ENCODE measurements around the gene OR3A2. TPM values are rescaled to one million over a fixed set of nuclear protein-coding genes. Genes with fewer than 3 reads are reported as not detected.
"Not testable (repeated sequence)": the region's sequence is repeated elsewhere in the genome, so short reads cannot be mapped to it uniquely, and the experiment has no call there.

Gene OR3A2
- not detected in 2 replicates for total RNA-seq (2014; rRNA removed; shearing (Covaris generic); ENCODE audit: low replicate concordance)

GRCh38 chr17:3385869-3386816 is at the start of gene OR3A2:
Gene OR3A2, minus strand, starts transcription at chr17:3386308.
- no peak for DNase-seq
- no peak within 1 kb of the TSS for H3K4me2 ChIP-seq (ENCODE audit: low read depth, low read length, poor library complexity, severe bottlenecking)

DNA sequence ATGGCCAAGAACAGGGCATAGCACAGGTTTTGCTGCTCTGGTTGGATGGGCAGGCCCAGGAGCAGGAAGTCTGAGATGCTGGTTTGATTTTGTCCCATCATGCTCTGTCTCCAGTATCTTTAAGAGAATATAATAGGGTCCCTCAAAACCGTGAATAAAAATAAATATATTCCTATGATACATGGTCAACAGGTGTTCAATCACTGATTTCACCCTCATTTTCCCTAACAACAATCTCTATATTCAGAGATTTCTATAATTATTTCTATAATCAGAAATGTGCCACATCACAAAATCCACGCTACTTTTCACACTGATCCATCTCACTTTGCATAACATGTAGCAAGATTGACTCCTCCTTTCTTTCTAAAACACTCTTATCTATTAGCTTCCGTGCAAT is 47.6 kb upstream of the OR3A2 start, which contains the start of gene OR1E2:
TSS of gene OR1E2 (minus strand) at position 101 of the 400 bp plus-strand sequence. CDS start at position 101, 0 bp downstream.
- Histone ChIP-seq H3K79me2 (ENCODE audit: low read length) (no peaks in the 10 kb centered on the region), H3K27ac (ENCODE audit: low read length) (no peak within 1 kb of the TSS), H3K36me3 (ENCODE audit: insufficient read depth, low read length) (no peaks in the 10 kb centered on the region), H3K9me2 (replicated peaks; ENCODE audit: insufficient read depth, low read length) (no peaks in the 10 kb centered on the region), H4K20me1 (ENCODE audit: insufficient read depth, low read depth, low read length) (no peaks in the 10 kb centered on the region), H3K27me3 (ENCODE audit: low read length) (no peaks in the 10 kb centered on the region), H3K9me3 (ENCODE audit: low read length) (no peaks in the 10 kb centered on the region), H3K4me2 (ENCODE audit: low read depth, low read length, poor library complexity, severe bottlenecking) (no peak within 1 kb of the TSS), H3K4me3 (ENCODE audit: low read length) (no peak within 1 kb of the TSS), H3K4me1 (ENCODE audit: low read length) (no peaks in the 10 kb centered on the region), H2AFZ (ENCODE audit: low read length) (no peak within 1 kb of the TSS), H3K9ac (ENCODE audit: low read length) (no peak within 1 kb of the TSS)
- no peak for DNase-seq

More at GRCh38 chr17:3385869-3386816, at the start of gene OR3A2:
- Histone ChIP-seq H3K79me2 (ENCODE audit: low read length) (no peaks in the 10 kb centered on the region), H2AFZ (ENCODE audit: low read length) (no peak within 1 kb of the TSS), H3K9me2 (replicated peaks; ENCODE audit: insufficient read depth, low read length) (no peaks in the 10 kb centered on the region), H3K27ac (ENCODE audit: low read length) (no peak within 1 kb of the TSS), H3K9ac (ENCODE audit: low read length) (no peak within 1 kb of the TSS), H3K36me3 (ENCODE audit: insufficient read depth, low read length) (no peaks in the 10 kb centered on the region), H3K4me3 (ENCODE audit: low read length) (no peak within 1 kb of the TSS), H3K9me3 (ENCODE audit: low read length) (no peaks in the 10 kb centered on the region), H3K27me3 (ENCODE audit: low read length) (no peaks in the 10 kb centered on the region), H3K4me1 (ENCODE audit: low read length) (no peaks in the 10 kb centered on the region), H4K20me1 (ENCODE audit: insufficient read depth, low read depth, low read length) (no peaks in the 10 kb centered on the region)

GRCh38 chr17:3433215-3433614 is 47.1 kb upstream of the OR3A2 start:
- DNase-seq, result peak; percentile 55

DNA sequence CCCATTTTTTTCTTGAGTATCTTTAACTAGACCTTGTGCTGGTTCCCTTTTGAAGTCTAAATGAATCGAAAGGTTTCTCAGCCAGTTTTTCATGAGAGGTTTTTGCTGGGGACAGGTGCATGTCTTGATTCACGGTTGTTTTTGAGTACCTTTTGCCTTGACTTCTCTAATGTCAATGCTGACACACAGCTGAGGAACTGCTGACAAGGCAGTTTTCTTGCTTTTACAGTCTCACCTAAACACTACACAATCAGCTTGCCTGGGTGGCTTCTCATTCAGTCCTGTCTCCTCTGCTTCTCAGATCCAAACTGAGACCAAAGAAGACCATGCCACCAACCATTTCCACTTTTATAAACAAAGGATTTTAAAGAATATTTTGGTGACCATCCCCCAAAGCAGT is 32.1 kb upstream of the OR3A2 start:
- Histone ChIP-seq H3K9ac (ENCODE audit: low read length) (no peak overlapping the region), H4K20me1 (ENCODE audit: insufficient read depth, low read depth, low read length) (no peaks in the 10 kb centered on the region), H3K36me3 (ENCODE audit: insufficient read depth, low read length) (no peaks in the 10 kb centered on the region), H3K27ac (ENCODE audit: low read length) (no peak overlapping the region), H3K9me2 (replicated peaks; ENCODE audit: insufficient read depth, low read length) (no peaks in the 10 kb centered on the region), H3K9me3 (ENCODE audit: low read length) (no peaks in the 10 kb centered on the region), H3K79me2 (ENCODE audit: low read length) (no peaks in the 10 kb centered on the region), H3K4me1 (ENCODE audit: low read length) (no peaks in the 10 kb centered on the region), H3K4me2 (ENCODE audit: low read depth, low read length, poor library complexity, severe bottlenecking) (no peak overlapping the region), H2AFZ (ENCODE audit: low read length) (no peak overlapping the region), H3K4me3 (ENCODE audit: low read length) (no peak overlapping the region), H3K27me3 (ENCODE audit: low read length) (no peaks in the 10 kb centered on the region)
- DNase-seq, result no peak

More at GRCh38 chr17:3433215-3433614, 47.1 kb upstream of the OR3A2 start:
- H3K36me3 ChIP-seq (ENCODE audit: insufficient read depth, low read length); H3K9me2 ChIP-seq (replicated peaks; ENCODE audit: insufficient read depth, low read length); H3K27ac ChIP-seq (ENCODE audit: low read length); H3K9ac ChIP-seq (ENCODE audit: low read length); H3K4me2 ChIP-seq (ENCODE audit: low read depth, low read length, poor library complexity, severe bottlenecking); H3K79me2 ChIP-seq (ENCODE audit: low read length); H2AFZ ChIP-seq (ENCODE audit: low read length); H3K27me3 ChIP-seq (ENCODE audit: low read length); H3K9me3 ChIP-seq (ENCODE audit: low read length); H3K4me1 ChIP-seq (ENCODE audit: low read length); H3K4me3 ChIP-seq (ENCODE audit: low read length); H4K20me1 ChIP-seq (ENCODE audit: insufficient read depth, low read depth, low read length): not testable (repeated sequence)

DNA sequence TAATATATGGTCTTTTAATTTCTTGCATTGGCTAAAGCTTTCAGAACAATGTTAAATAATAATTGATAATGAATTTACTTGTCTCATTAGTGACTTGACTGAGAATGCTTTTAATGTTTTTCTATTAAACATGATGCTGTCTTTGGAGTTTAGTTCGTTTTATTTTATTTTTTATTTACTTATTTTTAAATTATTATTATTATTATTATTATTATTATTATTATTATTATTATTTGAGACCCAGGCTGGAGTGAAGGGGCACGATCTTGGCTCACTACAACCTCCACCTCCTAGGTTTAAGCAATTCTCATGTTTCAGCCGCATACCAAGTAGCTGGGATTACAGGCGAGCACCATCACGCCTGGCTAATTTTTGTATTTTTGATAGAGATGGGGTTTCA is 29.5 kb upstream of the OR3A2 start:
- Histone ChIP-seq H4K20me1 (ENCODE audit: insufficient read depth, low read depth, low read length) (no peaks in the 10 kb centered on the region), H3K9ac (ENCODE audit: low read length) (no peak overlapping the region), H3K4me3 (ENCODE audit: low read length) (no peak overlapping the region), H3K27me3 (ENCODE audit: low read length) (no peaks in the 10 kb centered on the region), H2AFZ (ENCODE audit: low read length) (no peak overlapping the region), H3K79me2 (ENCODE audit: low read length) (no peaks in the 10 kb centered on the region), H3K9me2 (replicated peaks; ENCODE audit: insufficient read depth, low read length) (no peaks in the 10 kb centered on the region), H3K4me2 (ENCODE audit: low read depth, low read length, poor library complexity, severe bottlenecking) (no peak overlapping the region), H3K27ac (ENCODE audit: low read length) (no peak overlapping the region), H3K9me3 (ENCODE audit: low read length) (no peaks in the 10 kb centered on the region), H3K4me1 (ENCODE audit: low read length) (no peaks in the 10 kb centered on the region), H3K36me3 (ENCODE audit: insufficient read depth, low read length) (no peaks in the 10 kb centered on the region)
- DNase-seq, result no peak

DNA sequence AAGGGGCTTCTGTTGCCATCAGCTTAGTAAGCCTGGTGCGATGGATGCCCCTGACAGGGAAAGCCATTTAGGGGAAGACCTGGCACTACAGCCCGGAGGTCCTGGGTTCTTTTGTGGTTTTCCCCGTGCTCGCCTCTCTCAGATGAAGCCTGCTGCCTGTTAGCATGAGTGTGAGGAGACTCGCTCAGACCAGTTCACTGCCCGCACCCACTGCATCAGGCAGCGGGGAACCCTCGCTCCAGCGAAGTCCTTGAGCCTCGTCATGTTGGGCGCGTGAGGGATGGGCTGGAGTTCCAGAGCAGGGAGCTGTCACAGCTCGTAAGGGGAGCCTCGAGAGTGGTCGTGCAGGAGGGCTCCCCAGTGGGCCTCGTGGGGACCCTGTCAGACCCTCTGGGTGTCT is 26.1 kb upstream of the OR3A2 start:
- not testable (repeated sequence) for H2AFZ ChIP-seq (ENCODE audit: low read length); H3K4me2 ChIP-seq (ENCODE audit: low read depth, low read length, poor library complexity, severe bottlenecking); H3K79me2 ChIP-seq (ENCODE audit: low read length)

GRCh38 chr17:3411070-3411469 is 25.0 kb upstream of the OR3A2 start, which contains the start of gene OR3A3:
Gene OR3A3, plus strand, starts transcription at chr17:3411370.
- Histone ChIP-seq H3K4me1 (ENCODE audit: low read length) (no peaks in the 10 kb centered on the region), H4K20me1 (ENCODE audit: insufficient read depth, low read depth, low read length) (no peaks in the 10 kb centered on the region), H3K9me2 (replicated peaks; ENCODE audit: insufficient read depth, low read length) (no peaks in the 10 kb centered on the region), H3K27me3 (ENCODE audit: low read length) (no peaks in the 10 kb centered on the region), H3K36me3 (ENCODE audit: insufficient read depth, low read length) (no peaks in the 10 kb centered on the region), H2AFZ (ENCODE audit: low read length) (no peak within 1 kb of the TSS), H3K9me3 (ENCODE audit: low read length) (no peaks in the 10 kb centered on the region), H3K4me2 (ENCODE audit: low read depth, low read length, poor library complexity, severe bottlenecking) (no peak within 1 kb of the TSS), H3K79me2 (ENCODE audit: low read length) (no peaks in the 10 kb centered on the region), H3K4me3 (ENCODE audit: low read length) (no peak within 1 kb of the TSS), H3K9ac (ENCODE audit: low read length) (no peak within 1 kb of the TSS), H3K27ac (ENCODE audit: low read length) (no peak within 1 kb of the TSS)
- DNase-seq, result no peak

More for the DNA sequence above, 26.1 kb upstream of the OR3A2 start:
- not testable (repeated sequence) for H4K20me1 ChIP-seq (ENCODE audit: insufficient read depth, low read depth, low read length); H3K4me3 ChIP-seq (ENCODE audit: low read length); H3K36me3 ChIP-seq (ENCODE audit: insufficient read depth, low read length); H3K4me1 ChIP-seq (ENCODE audit: low read length); H3K27ac ChIP-seq (ENCODE audit: low read length); H3K9me2 ChIP-seq (replicated peaks; ENCODE audit: insufficient read depth, low read length); H3K9me3 ChIP-seq (ENCODE audit: low read length); H3K9ac ChIP-seq (ENCODE audit: low read length); DNase-seq; H3K27me3 ChIP-seq (ENCODE audit: low read length)

GRCh38 chr17:3403856-3404255 is 17.7 kb upstream of the OR3A2 start:
- H3K79me2 ChIP-seq (ENCODE audit: low read length); H3K4me2 ChIP-seq (ENCODE audit: low read depth, low read length, poor library complexity, severe bottlenecking); H4K20me1 ChIP-seq (ENCODE audit: insufficient read depth, low read depth, low read length); H3K4me1 ChIP-seq (ENCODE audit: low read length); H3K27me3 ChIP-seq (ENCODE audit: low read length); H3K9ac ChIP-seq (ENCODE audit: low read length); H3K36me3 ChIP-seq (ENCODE audit: insufficient read depth, low read length); H2AFZ ChIP-seq (ENCODE audit: low read length); H3K4me3 ChIP-seq (ENCODE audit: low read length); H3K9me3 ChIP-seq (ENCODE audit: low read length); DNase-seq; H3K27ac ChIP-seq (ENCODE audit: low read length); H3K9me2 ChIP-seq (replicated peaks; ENCODE audit: insufficient read depth, low read length): not testable (repeated sequence)
